Fibroblast of mammary gland (primary cell): ENCODE data around the gene SFRP4.

Experiments
- DNase-seq: peaks from one replicate; pipeline ENCODE4 v3.0.0-alpha.2; 2010; ENCODE audit warnings: low read depth
- H3K4me3 ChIP-seq: 2 replicates; pipeline ENCODE4 v1.5.1; 2011; ENCODE audit warnings: low read depth, mild to moderate bottlenecking, low read length, moderate library complexity; ENCODE audit not compliant: control insufficient read depth
- TF ChIP-seq, protein P1 (sequence below): conservative IDR thresholded peaks from 2 replicates; pipeline ENCODE4 v1.5.1; 2011; ENCODE audit warnings: low read depth, low read length, inconsistent platforms; ENCODE audit not compliant: control insufficient read depth, insufficient read depth

The SFRP4 gene

DNA sequence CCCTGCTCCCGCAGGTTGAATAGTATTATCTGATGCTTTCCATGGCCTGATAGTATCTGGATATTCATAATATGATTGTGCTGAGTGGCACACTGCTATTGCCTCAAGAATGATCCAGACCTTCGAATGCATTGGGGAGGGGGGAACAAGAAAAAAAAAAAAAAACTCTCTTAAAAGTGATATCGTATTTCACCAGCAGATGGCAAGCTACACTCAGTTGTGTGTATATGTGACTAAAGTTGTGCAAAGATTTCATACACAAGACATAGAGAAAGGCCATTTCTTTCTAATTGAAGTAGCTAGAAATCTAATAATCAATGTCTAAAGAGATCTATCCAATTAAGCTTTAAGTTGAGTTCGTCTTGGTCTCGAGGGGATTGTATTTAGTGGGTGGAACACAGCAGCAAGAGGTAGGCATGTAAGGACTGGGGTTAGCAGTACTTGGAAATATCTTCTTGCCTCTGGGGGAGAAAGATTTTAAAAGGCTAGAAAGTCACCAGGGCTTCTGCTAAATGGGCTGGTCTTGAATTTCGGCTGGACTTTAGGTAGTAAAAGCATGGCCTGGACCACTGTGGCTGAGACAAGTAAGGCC is 15.3 kb downstream of the SFRP4 start:
- TF ChIP-seq, protein P1, sequence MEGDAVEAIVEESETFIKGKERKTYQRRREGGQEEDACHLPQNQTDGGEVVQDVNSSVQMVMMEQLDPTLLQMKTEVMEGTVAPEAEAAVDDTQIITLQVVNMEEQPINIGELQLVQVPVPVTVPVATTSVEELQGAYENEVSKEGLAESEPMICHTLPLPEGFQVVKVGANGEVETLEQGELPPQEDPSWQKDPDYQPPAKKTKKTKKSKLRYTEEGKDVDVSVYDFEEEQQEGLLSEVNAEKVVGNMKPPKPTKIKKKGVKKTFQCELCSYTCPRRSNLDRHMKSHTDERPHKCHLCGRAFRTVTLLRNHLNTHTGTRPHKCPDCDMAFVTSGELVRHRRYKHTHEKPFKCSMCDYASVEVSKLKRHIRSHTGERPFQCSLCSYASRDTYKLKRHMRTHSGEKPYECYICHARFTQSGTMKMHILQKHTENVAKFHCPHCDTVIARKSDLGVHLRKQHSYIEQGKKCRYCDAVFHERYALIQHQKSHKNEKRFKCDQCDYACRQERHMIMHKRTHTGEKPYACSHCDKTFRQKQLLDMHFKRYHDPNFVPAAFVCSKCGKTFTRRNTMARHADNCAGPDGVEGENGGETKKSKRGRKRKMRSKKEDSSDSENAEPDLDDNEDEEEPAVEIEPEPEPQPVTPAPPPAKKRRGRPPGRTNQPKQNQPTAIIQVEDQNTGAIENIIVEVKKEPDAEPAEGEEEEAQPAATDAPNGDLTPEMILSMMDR: peak; percentile 54
- peak; percentile 57 for DNase-seq
- H3K4me3 ChIP-seq: no peak overlapping the region

DNA sequence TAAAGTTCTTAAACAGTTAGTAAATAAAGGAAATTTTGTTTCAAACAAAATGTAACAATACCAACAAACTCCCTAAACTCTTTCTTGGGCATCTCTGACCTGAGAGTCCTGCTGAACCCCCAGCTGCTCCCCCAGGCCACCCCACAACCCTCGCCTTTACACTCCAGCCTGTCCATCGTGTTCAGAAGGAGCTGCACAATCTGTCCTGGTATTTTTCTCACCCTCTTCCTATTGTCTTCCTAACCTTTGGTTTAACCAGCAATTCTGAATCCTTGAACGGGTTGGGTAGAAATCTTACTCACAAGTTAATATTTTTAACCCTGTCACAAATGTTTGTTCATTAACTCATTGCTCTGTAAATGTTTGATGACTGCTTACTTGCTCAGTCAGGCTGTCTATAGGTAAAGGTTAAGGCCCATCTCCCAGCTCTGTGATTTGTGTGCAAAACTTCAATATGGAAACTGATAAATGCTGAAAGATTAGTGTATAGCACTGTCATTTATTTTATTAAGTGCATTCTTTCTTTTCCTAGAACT is 16.8 kb downstream of the SFRP4 start:
- no peak overlapping the region for H3K4me3 ChIP-seq
- DNase-seq: no peak
- TF ChIP-seq, protein P1: no peak

DNA sequence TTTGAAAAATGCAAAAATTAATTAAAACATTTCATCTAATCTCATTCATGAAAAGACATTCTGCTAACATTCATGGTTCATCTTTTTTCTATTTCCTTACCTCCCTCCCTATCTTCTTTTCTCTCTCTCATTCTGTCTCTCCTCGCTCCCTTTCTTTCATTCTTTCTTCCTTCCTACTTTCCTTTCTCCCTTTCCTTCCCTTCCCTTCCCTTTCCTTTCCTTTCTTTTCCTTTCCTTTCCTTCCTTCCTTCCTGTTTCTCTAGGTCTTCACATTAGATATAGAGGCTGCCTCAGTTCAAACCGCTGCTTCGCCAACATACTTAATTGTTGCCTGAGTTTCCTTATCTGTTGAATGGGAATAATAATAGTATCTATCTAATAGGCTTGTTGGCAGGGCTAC is 21.9 kb downstream of the SFRP4 start:
- TF ChIP-seq, protein P1: no peak
- no peak for DNase-seq
- H3K4me3 ChIP-seq: no peak overlapping the region

DNA sequence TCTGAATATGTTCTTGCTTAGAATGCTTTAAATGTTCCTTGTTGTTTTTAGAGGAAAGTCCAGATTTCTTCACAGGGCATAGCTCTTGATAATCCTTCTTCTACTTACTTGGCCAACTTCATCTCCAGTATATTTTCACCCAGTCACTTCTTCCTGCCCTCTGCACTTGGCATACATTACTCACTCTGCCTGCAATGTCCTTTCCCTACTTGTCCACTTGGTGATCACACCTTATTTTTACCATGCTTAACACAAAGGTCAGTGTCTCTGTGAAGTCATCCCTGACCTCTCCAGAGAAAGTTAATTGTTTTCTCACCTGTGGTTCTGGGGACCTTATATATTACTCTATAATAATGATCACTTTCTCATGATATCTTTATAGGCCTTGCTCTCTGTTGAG is 23.3 kb downstream of the SFRP4 start:
- TF ChIP-seq, protein P1: no peak
- no peak for DNase-seq
- no peak overlapping the region for H3K4me3 ChIP-seq

DNA sequence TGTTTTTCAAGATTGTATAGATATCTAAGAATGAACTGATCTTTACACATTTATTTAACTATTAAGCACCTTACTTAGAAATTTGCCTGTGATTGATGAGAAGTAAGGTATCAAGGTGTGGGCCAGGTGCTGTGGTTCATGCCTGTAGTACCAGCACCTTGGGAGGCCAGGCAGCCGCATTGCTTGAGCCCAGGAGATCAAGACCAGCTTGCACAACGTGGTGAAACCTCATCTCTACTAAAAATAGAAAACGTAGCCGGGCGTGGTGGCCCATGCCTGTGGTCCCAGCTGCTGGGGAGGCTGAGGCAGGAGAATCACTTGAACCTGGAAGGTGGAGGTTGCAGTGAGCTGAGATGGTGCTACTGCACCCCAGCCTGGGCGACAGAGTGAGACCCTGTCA is 34.5 kb downstream of the SFRP4 start:
- TF ChIP-seq, protein P1: no peak
- DNase-seq: no peak
- no peak overlapping the region for H3K4me3 ChIP-seq
